ENCODE results near the gene NOX4.

DNA sequence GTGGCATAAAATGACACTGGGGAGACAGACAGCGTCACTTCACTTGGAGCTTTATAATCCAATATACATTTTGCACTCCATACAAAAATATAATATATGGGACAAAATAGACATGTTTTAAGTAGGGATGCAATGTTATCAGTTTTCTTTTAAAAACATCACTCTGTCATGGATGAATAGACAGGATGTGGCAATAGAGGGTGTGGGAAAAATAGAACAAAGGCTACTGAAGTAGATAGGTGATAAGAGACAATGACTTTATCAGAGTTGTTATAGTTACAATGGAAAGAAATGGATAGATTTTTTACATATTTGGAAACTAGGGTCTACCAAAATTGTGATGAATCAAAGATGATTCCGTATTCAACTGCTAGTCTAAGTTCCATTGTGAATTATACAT, 13.1 kb upstream of the NOX4 start:
- TF ChIP-seq, protein P1, sequence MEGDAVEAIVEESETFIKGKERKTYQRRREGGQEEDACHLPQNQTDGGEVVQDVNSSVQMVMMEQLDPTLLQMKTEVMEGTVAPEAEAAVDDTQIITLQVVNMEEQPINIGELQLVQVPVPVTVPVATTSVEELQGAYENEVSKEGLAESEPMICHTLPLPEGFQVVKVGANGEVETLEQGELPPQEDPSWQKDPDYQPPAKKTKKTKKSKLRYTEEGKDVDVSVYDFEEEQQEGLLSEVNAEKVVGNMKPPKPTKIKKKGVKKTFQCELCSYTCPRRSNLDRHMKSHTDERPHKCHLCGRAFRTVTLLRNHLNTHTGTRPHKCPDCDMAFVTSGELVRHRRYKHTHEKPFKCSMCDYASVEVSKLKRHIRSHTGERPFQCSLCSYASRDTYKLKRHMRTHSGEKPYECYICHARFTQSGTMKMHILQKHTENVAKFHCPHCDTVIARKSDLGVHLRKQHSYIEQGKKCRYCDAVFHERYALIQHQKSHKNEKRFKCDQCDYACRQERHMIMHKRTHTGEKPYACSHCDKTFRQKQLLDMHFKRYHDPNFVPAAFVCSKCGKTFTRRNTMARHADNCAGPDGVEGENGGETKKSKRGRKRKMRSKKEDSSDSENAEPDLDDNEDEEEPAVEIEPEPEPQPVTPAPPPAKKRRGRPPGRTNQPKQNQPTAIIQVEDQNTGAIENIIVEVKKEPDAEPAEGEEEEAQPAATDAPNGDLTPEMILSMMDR (IDR thresholded peaks at IDR 0.05): no peak
- TF ChIP-seq ZFX (IDR thresholded peaks at IDR 0.05; ENCODE audit: borderline replicate concordance): no peak

Data from 22Rv1 (cell line).